Measurements from ENCODE around the gene LARGE1.

Gene LARGE1

GRCh38 chr22:33659448-33659847 lies 260.8 kb downstream of the LARGE1 start:
- H3K4me1 ChIP-seq (ENCODE audit: control extremely low read depth in 1 of 4, control insufficient read depth in 4 of 4, insufficient read depth in 4 of 4, low read length in 3 of 4) = no peaks in the 10 kb centered on the region
- 91% methylated on average over 2 of the region's 2 CpGs for WGBS (ENCODE audit: insufficient coverage)
- no peak overlapping the region for H3K4me3 ChIP-seq (ENCODE audit: control insufficient read depth in 1 of 7, extremely low read depth in 1 of 7, insufficient read depth in 4 of 7, low read depth in 2 of 7, low read length in 6 of 7)
- ChIA-PET POLR2A (interaction anchor here (0.6 kb wide), 1 partner anchor 719 kb away, joined by 9 read pairs; no protein-coding TSS in a partner anchor), CTCF (no interaction called here)
- H3K27ac ChIP-seq (ENCODE audit: insufficient read depth in 1 of 2, low read depth in 1 of 2, low read length in 2 of 2, poor library complexity in 1 of 2, severe bottlenecking in 2 of 2) = no peak overlapping the region
- H3K36me3 ChIP-seq (ENCODE audit: control insufficient read depth in 4 of 4, insufficient read depth in 4 of 4, low read length in 3 of 4) = no peaks in the 10 kb centered on the region
- no peaks in the 10 kb centered on the region for H3K27me3 ChIP-seq (replicated peaks in 2 of 5; ENCODE audit: control insufficient read depth in 4 of 5, insufficient read depth in 5 of 5, low read length in 4 of 5)
- H3K9me3 ChIP-seq (ENCODE audit: control extremely low read depth in 1 of 5, control insufficient read depth in 4 of 5, insufficient read depth in 2 of 5, low read depth in 1 of 5, low read length in 4 of 5) = peaks cover 0 to 3% (median 0%) of the 10 kb centered on the region in 5 experiments
- DNase-seq = no peak

- ChIA-PET POLR2A (no interaction called here), CTCF (no interaction called here)
- Histone ChIP-seq H3K9me3 (ENCODE audit: control extremely low read depth in 1 of 5, control insufficient read depth in 4 of 5, insufficient read depth in 2 of 5, low read depth in 1 of 5, low read length in 4 of 5) (peaks cover 0 to 3% (median 0%) of the 10 kb centered on the region in 5 experiments), H3K4me1 (ENCODE audit: control extremely low read depth in 1 of 4, control insufficient read depth in 4 of 4, insufficient read depth in 4 of 4, low read length in 3 of 4) (no peaks in the 10 kb centered on the region), H3K27me3 (replicated peaks in 2 of 5; ENCODE audit: control insufficient read depth in 4 of 5, insufficient read depth in 5 of 5, low read length in 4 of 5) (no peaks in the 10 kb centered on the region), H3K36me3 (ENCODE audit: control insufficient read depth in 4 of 4, insufficient read depth in 4 of 4, low read length in 3 of 4) (no peaks in the 10 kb centered on the region), H3K27ac (ENCODE audit: insufficient read depth in 1 of 2, low read depth in 1 of 2, low read length in 2 of 2, poor library complexity in 1 of 2, severe bottlenecking in 2 of 2) (no peak overlapping the region), H3K4me3 (ENCODE audit: control insufficient read depth in 1 of 7, extremely low read depth in 1 of 7, insufficient read depth in 4 of 7, low read depth in 2 of 7, low read length in 6 of 7) (no peak overlapping the region)
- 65% methylated on average over 2 of the region's 3 CpGs for WGBS (ENCODE audit: insufficient coverage)
- no peak for DNase-seq
Observed at GRCh38 chr22:33658775-33659174, 261.5 kb downstream of the LARGE1 start.

DNA sequence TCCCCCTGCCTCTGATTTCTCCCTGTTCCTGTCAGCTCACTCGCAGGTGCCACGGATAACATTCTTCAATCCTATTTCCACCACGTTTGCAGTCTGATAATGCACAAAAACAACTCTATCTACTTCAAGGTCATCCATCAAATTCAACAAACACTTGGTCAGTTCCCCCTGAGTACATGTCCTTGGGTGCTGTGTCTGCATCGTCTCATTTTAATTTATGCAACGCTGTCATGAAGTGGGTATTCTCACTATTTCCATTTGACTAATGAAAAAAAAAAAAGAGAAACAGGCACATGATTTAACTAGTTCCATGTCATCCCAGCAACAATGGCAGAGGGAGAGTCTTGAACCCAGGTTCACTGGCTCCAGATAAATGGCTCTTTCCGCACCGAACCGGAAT lies 262.6 kb downstream of the LARGE1 start:
- ChIA-PET POLR2A (no interaction called here), CTCF (no interaction called here)
- Histone ChIP-seq H3K4me1 (ENCODE audit: control extremely low read depth in 1 of 4, control insufficient read depth in 4 of 4, insufficient read depth in 4 of 4, low read length in 3 of 4) (no peaks in the 10 kb centered on the region), H3K9me3 (ENCODE audit: control extremely low read depth in 1 of 5, control insufficient read depth in 4 of 5, insufficient read depth in 2 of 5, low read depth in 1 of 5, low read length in 4 of 5) (peaks cover 0 to 3% (median 0%) of the 10 kb centered on the region in 5 experiments), H3K36me3 (ENCODE audit: control insufficient read depth in 4 of 4, insufficient read depth in 4 of 4, low read length in 3 of 4) (no peaks in the 10 kb centered on the region), H3K27me3 (replicated peaks in 2 of 5; ENCODE audit: control insufficient read depth in 4 of 5, insufficient read depth in 5 of 5, low read length in 4 of 5) (no peaks in the 10 kb centered on the region), H3K4me3 (ENCODE audit: control insufficient read depth in 1 of 7, extremely low read depth in 1 of 7, insufficient read depth in 4 of 7, low read depth in 2 of 7, low read length in 6 of 7) (no peak overlapping the region), H3K27ac (ENCODE audit: insufficient read depth in 1 of 2, low read depth in 1 of 2, low read length in 2 of 2, poor library complexity in 1 of 2, severe bottlenecking in 2 of 2) (no peak overlapping the region)
- DNase-seq = no peak
- 94% methylated on average over 6 of the region's 8 CpGs for WGBS (ENCODE audit: insufficient coverage)

DNA sequence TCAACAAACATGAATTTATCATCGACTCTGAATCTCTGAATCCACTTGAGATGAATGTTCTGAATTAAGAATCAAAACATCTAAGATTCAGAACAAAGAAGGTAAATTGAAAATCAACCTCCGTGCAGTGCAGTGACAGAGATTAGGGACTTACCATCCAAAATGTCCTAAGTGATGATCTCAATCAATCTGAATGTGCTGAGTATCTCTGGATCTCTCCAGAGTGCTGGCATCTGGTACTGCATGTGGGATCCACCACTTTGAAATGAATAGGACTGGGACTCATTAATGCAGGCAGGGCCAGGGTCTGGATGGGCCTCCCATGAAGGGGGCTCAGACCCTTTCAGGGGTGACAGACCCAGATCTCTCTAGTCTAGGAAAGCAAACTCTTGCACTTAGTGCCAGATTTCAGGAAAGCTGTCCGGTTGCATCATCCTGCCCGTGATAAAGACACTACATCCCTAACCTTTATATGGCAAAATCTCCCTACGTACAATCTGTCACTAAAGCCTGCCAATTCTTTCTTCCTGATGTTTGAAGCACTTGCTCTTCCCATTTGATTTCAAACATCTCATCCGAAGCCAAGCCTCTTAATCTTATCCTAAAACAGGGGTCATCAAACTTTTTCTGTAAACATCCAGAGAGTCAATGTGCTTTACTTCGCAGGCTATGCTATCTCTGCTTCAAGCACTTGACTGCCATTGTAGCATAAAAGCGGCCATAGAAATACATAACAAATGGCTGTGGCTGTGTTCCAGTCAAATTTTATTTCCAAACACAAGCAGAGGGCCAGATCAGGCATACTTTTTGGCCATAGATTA lies 263.3 kb downstream of the LARGE1 start:
- no peak for DNase-seq

GRCh38 chr22:33654173-33654895 lies 265.9 kb downstream of the LARGE1 start:
- H3K4me3 ChIP-seq (ENCODE audit: control insufficient read depth in 1 of 7, extremely low read depth in 1 of 7, insufficient read depth in 4 of 7, low read depth in 2 of 7, low read length in 6 of 7) = no peak overlapping the region
- CTCF ChIA-PET = no interaction called here
- H3K4me1 ChIP-seq (ENCODE audit: control extremely low read depth in 1 of 4, control insufficient read depth in 4 of 4, insufficient read depth in 4 of 4, low read length in 3 of 4) = no peaks in the 10 kb centered on the region
- H3K36me3 ChIP-seq (ENCODE audit: control insufficient read depth in 4 of 4, insufficient read depth in 4 of 4, low read length in 3 of 4) = no peaks in the 10 kb centered on the region
- no peak for DNase-seq
- POLR2A ChIA-PET = no interaction called here
- no peak overlapping the region for H3K27ac ChIP-seq (ENCODE audit: insufficient read depth in 1 of 2, low read depth in 1 of 2, low read length in 2 of 2, poor library complexity in 1 of 2, severe bottlenecking in 2 of 2)
- H3K9me3 ChIP-seq (ENCODE audit: control extremely low read depth in 1 of 5, control insufficient read depth in 4 of 5, insufficient read depth in 2 of 5, low read depth in 1 of 5, low read length in 4 of 5) = peaks cover 0 to 3% (median 0%) of the 10 kb centered on the region in 5 experiments
- H3K27me3 ChIP-seq (replicated peaks in 2 of 5; ENCODE audit: control insufficient read depth in 4 of 5, insufficient read depth in 5 of 5, low read length in 4 of 5) = no peaks in the 10 kb centered on the region
- 67% methylated on average over 10 of the region's 12 CpGs for WGBS (ENCODE audit: insufficient coverage)

More for the DNA sequence above, 263.3 kb downstream of the LARGE1 start:
- WGBS (ENCODE audit: insufficient coverage) = 96% methylated on average over 6 of the region's 8 CpGs
- Histone ChIP-seq H3K36me3 (ENCODE audit: control insufficient read depth in 4 of 4, insufficient read depth in 4 of 4, low read length in 3 of 4) (no peaks in the 10 kb centered on the region), H3K27ac (ENCODE audit: insufficient read depth in 1 of 2, low read depth in 1 of 2, low read length in 2 of 2, poor library complexity in 1 of 2, severe bottlenecking in 2 of 2) (no peak overlapping the region), H3K27me3 (replicated peaks in 2 of 5; ENCODE audit: control insufficient read depth in 4 of 5, insufficient read depth in 5 of 5, low read length in 4 of 5) (no peaks in the 10 kb centered on the region), H3K4me3 (ENCODE audit: control insufficient read depth in 1 of 7, extremely low read depth in 1 of 7, insufficient read depth in 4 of 7, low read depth in 2 of 7, low read length in 6 of 7) (no peak overlapping the region), H3K4me1 (ENCODE audit: control extremely low read depth in 1 of 4, control insufficient read depth in 4 of 4, insufficient read depth in 4 of 4, low read length in 3 of 4) (no peaks in the 10 kb centered on the region), H3K9me3 (ENCODE audit: control extremely low read depth in 1 of 5, control insufficient read depth in 4 of 5, insufficient read depth in 2 of 5, low read depth in 1 of 5, low read length in 4 of 5) (peaks cover 0 to under 1% (median 0%) of the 10 kb centered on the region in 5 experiments)
- POLR2A ChIA-PET = no interaction called here
- CTCF ChIA-PET = no interaction called here

- ChIA-PET POLR2A (no interaction called here), CTCF (no interaction called here)
- no peak overlapping the region for H3K4me3 ChIP-seq (ENCODE audit: control insufficient read depth in 1 of 7, extremely low read depth in 1 of 7, insufficient read depth in 4 of 7, low read depth in 2 of 7, low read length in 6 of 7)
- H3K36me3 ChIP-seq (ENCODE audit: control insufficient read depth in 4 of 4, insufficient read depth in 4 of 4, low read length in 3 of 4) = no peaks in the 10 kb centered on the region
- no peak for DNase-seq
- WGBS (ENCODE audit: insufficient coverage) = 98% methylated on average over 4 of the region's 8 CpGs
- H3K27me3 ChIP-seq (replicated peaks in 2 of 5; ENCODE audit: control insufficient read depth in 4 of 5, insufficient read depth in 5 of 5, low read length in 4 of 5) = no peaks in the 10 kb centered on the region
- H3K4me1 ChIP-seq (ENCODE audit: control extremely low read depth in 1 of 4, control insufficient read depth in 4 of 4, insufficient read depth in 4 of 4, low read length in 3 of 4) = no peaks in the 10 kb centered on the region
- peaks cover 0 to 5% (median 0%) of the 10 kb centered on the region in 5 experiments for H3K9me3 ChIP-seq (ENCODE audit: control extremely low read depth in 1 of 5, control insufficient read depth in 4 of 5, insufficient read depth in 2 of 5, low read depth in 1 of 5, low read length in 4 of 5)
- no peak overlapping the region for H3K27ac ChIP-seq (ENCODE audit: insufficient read depth in 1 of 2, low read depth in 1 of 2, low read length in 2 of 2, poor library complexity in 1 of 2, severe bottlenecking in 2 of 2)
Observed at GRCh38 chr22:33653532-33654063, 266.7 kb downstream of the LARGE1 start.

- CTCF ChIA-PET = no interaction called here
- H3K9me3 ChIP-seq (ENCODE audit: control extremely low read depth in 1 of 5, control insufficient read depth in 4 of 5, insufficient read depth in 2 of 5, low read depth in 1 of 5, low read length in 4 of 5) = peaks cover 0 to 5% (median 0%) of the 10 kb centered on the region in 5 experiments
Observed at GRCh38 chr22:33652615-33653014, 267.7 kb downstream of the LARGE1 start.

More at GRCh38 chr22:33652615-33653014, 267.7 kb downstream of the LARGE1 start:
- no peaks in the 10 kb centered on the region for H3K36me3 ChIP-seq (ENCODE audit: control insufficient read depth in 4 of 4, insufficient read depth in 4 of 4, low read length in 3 of 4)
- H3K4me1 ChIP-seq (ENCODE audit: control extremely low read depth in 1 of 4, control insufficient read depth in 4 of 4, insufficient read depth in 4 of 4, low read length in 3 of 4) = no peaks in the 10 kb centered on the region
- H3K27me3 ChIP-seq (replicated peaks in 2 of 5; ENCODE audit: control insufficient read depth in 4 of 5, insufficient read depth in 5 of 5, low read length in 4 of 5) = no peaks in the 10 kb centered on the region
- no peak for DNase-seq
- POLR2A ChIA-PET = no interaction called here
- no peak overlapping the region for H3K27ac ChIP-seq (ENCODE audit: insufficient read depth in 1 of 2, low read depth in 1 of 2, low read length in 2 of 2, poor library complexity in 1 of 2, severe bottlenecking in 2 of 2)
- 63% methylated on average over 4 of the region's 5 CpGs for WGBS (ENCODE audit: insufficient coverage)
- H3K4me3 ChIP-seq (ENCODE audit: control insufficient read depth in 1 of 7, extremely low read depth in 1 of 7, insufficient read depth in 4 of 7, low read depth in 2 of 7, low read length in 6 of 7) = no peak overlapping the region
